ES-I3 (cell line): ENCODE data around the gene HTR3B.

ENCODE experiments used
- H3K36me3 ChIP-seq: 2 replicates; pipeline ENCODE4 v1.6.1; 2013; ENCODE audit warnings: mild to moderate bottlenecking, low read length, control low read depth, moderate library complexity; ENCODE audit not compliant: insufficient read depth
- H3K4me1 ChIP-seq: 2 replicates; pipeline ENCODE4 v1.6.1; 2013; ENCODE audit warnings: mild to moderate bottlenecking, control low read depth, low read length; ENCODE audit not compliant: insufficient read depth
- H3K9ac ChIP-seq: 2 replicates; pipeline ENCODE4 v1.6.1; 2013; ENCODE audit warnings: low read depth, mild to moderate bottlenecking, low read length, moderate library complexity
- H3K9me3 ChIP-seq: 2 replicates; pipeline ENCODE4 v1.6.1; 2013; ENCODE audit warnings: mild to moderate bottlenecking, low read length, moderate library complexity; ENCODE audit not compliant: control insufficient read depth, insufficient read depth

HTR3B gene

DNA sequence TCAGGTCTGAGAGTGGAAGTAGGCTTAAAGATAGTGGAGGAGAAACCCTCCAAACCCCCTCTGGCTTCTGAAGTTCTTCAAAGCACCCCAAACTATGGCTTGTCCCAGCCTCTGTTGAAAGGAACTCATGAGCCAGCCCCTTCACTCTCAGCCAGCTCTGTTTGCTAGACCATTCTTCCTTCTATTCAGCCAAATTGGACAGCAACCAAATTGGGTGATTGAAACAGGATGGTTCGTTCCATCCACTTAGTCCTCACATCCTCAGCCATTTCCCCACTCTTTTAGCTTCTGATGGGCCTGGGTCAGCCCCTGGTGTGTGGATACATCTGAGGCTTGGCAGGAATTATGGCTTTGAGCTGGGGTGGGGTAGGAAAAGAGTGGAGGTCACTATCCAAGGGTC is 74.8 kb downstream of the HTR3B start:
- Histone ChIP-seq H3K9me3 (no peaks in the 10 kb centered on the region), H3K36me3 (no peaks in the 10 kb centered on the region), H3K4me1 (peaks cover 3% of the 10 kb centered on the region; the same call in 1 of the 2 replicates), H3K9ac (no peak overlapping the region)

DNA sequence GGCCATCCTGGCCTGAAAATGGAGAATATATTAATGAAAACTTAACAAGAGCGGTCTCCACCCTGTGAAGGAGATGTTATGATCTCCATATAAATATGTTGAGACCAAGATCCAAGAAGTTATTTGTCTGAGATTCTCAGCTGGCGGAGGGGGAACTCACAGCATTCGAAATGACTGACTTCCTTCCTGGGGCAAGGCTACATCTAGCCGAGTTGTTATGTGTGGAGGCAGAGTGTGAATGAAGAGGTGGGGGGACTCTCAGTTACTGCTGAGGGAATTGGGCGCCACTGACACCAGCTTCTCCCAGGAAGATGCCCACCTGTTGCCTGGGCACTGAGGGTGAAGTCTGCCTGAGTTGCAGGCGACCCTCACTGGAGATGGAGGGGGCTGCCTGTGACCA is 76.2 kb downstream of the HTR3B start:
- H3K4me1 ChIP-seq: peaks cover under 1% of the 10 kb centered on the region; the same call in 1 of the 2 replicates
- no peaks in the 10 kb centered on the region for H3K9me3 ChIP-seq
- no peak overlapping the region for H3K9ac ChIP-seq
- H3K36me3 ChIP-seq: no peaks in the 10 kb centered on the region

DNA sequence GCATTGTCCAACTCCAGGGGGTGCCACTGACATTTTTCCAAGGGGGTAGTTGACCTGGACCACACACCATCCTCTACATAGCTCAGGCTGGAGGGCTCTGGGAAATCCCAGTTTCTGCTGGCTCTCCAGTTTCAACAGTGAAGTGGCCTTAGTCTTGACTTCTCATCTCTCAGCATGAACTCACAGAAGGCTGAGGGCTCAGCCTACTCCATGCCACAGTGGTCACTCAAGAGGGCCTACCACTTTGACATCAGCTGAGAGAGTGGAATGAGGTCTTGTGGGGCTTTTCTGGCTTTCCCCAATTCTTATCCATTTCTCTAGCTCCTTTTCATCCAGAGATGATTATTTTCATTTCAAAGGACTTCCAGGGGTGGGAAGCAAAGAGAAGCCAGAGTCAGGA is 77.7 kb downstream of the HTR3B start:
- H3K9ac ChIP-seq: no peak overlapping the region
- no peaks in the 10 kb centered on the region for H3K36me3 ChIP-seq
- H3K4me1 ChIP-seq: no peaks in the 10 kb centered on the region
- no peaks in the 10 kb centered on the region for H3K9me3 ChIP-seq

DNA sequence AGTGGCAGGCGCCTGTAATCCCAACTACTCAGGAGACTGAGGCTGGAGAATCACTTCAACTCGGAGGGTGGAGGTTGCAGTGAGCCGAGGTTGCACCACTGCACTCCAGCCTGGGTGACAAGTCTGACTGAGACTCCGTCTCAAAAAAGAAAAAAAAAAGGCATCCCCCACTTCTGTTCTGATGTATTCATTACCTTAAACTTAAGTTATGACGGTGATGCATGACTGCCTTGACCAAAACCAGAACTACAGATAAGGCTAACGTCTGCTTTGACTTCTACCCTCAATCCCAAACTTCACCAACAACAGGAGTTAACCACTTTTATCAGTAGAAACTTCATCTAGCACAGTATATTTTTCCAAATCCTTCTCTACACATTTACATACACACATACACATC is 80.2 kb downstream of the HTR3B start:
- no peaks in the 10 kb centered on the region for H3K4me1 ChIP-seq
- H3K9ac ChIP-seq: no peak overlapping the region
- H3K9me3 ChIP-seq: no peaks in the 10 kb centered on the region
- H3K36me3 ChIP-seq: no peaks in the 10 kb centered on the region

DNA sequence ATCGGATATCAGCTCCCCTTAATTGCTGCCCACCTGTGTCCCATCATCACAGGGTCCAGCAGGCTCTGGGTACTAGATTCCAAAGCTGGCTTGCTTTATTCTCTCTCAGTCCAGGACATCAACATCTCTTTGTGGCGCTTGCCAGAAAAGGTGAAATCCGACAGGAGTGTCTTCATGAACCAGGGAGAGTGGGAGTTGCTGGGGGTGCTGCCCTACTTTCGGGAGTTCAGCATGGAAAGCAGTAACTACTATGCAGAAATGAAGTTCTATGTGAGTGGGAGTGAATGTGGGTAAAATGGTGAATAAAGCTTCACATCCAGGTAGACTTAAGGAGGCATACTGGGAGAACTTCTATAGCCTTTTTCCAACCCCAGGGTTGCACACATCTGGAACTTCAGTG is 81.3 kb downstream of the HTR3B start:
- no peaks in the 10 kb centered on the region for H3K9me3 ChIP-seq
- no peaks in the 10 kb centered on the region for H3K4me1 ChIP-seq
- H3K9ac ChIP-seq: no peak overlapping the region
- H3K36me3 ChIP-seq: no peaks in the 10 kb centered on the region

DNA sequence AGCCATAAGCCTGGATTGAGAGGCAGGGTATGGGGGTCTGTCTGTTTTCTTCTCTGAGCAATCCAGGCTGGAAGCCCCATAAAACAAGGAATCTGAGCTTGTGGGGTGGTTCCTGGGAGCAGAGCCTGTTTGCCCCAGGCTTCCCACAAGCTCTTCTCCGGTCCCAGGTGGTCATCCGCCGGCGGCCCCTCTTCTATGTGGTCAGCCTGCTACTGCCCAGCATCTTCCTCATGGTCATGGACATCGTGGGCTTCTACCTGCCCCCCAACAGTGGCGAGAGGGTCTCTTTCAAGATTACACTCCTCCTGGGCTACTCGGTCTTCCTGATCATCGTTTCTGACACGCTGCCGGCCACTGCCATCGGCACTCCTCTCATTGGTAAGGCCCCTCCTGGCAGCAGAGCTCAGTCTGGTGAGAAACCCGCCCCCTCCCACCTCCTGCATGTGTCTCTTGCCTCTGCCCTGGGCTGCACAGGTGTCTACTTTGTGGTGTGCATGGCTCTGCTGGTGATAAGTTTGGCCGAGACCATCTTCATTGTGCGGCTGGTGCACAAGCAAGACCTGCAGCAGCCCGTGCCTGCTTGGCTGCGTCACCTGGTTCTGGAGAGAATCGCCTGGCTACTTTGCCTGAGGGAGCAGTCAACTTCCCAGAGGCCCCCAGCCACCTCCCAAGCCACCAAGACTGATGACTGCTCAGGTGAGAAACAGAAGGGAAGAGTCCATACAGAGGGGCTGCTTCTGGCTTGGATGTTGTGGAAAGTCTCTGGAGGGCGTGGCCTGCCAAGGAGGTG is 82.0 kb downstream of the HTR3B start:
- no peaks in the 10 kb centered on the region for H3K36me3 ChIP-seq
- H3K4me1 ChIP-seq: no peaks in the 10 kb centered on the region
- H3K9ac ChIP-seq: no peak overlapping the region
- H3K9me3 ChIP-seq: no peaks in the 10 kb centered on the region

DNA sequence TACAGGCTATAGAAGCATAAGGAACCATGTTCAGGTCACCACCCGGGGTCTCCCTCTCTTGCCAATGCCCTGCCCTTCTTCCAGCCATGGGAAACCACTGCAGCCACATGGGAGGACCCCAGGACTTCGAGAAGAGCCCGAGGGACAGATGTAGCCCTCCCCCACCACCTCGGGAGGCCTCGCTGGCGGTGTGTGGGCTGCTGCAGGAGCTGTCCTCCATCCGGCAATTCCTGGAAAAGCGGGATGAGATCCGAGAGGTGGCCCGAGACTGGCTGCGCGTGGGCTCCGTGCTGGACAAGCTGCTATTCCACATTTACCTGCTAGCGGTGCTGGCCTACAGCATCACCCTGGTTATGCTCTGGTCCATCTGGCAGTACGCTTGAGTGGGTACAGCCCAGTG is 84.8 kb downstream of the HTR3B start:
- H3K4me1 ChIP-seq: no peaks in the 10 kb centered on the region
- no peaks in the 10 kb centered on the region for H3K9me3 ChIP-seq
- no peaks in the 10 kb centered on the region for H3K36me3 ChIP-seq
- H3K9ac ChIP-seq: no peak overlapping the region

DNA sequence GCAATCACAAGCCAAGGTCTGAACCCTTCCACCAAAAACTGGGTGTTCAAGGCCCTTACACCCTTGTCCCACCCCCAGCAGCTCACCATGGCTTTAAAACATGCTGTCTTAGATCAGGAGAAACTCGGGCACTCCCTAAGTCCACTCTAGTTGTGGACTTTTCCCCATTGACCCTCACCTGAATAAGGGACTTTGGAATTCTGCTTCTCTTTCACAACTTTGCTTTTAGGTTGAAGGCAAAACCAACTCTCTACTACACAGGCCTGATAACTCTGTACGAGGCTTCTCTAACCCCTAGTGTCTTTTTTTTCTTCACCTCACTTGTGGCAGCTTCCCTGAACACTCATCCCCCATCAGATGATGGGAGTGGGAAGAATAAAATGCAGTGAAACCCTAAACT is 85.3 kb downstream of the HTR3B start:
- H3K9me3 ChIP-seq: no peaks in the 10 kb centered on the region
- H3K4me1 ChIP-seq: no peaks in the 10 kb centered on the region
- H3K36me3 ChIP-seq: no peaks in the 10 kb centered on the region
- H3K9ac ChIP-seq: no peak overlapping the region

DNA sequence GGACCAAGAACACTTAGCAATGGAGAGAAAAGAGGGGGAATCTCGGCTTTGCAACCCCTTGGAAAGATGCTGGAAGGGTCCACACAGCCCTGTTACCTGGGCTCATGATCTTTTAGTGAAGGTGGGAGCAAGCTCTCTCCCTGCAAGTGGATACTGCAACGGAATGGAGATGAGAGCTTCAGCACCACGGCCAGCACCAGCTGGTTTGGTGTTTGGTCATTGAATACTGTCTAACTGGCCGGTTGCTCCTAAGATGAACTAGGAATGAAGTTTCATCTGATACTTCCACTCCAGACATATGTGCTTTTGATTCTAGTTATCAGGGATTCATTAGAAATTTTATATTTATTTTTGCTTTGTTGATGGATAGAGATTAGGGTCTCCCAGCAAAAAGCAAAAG is 86.6 kb downstream of the HTR3B start:
- H3K36me3 ChIP-seq: no peaks in the 10 kb centered on the region
- H3K9ac ChIP-seq: no peak overlapping the region
- H3K4me1 ChIP-seq: no peaks in the 10 kb centered on the region
- no peaks in the 10 kb centered on the region for H3K9me3 ChIP-seq

DNA sequence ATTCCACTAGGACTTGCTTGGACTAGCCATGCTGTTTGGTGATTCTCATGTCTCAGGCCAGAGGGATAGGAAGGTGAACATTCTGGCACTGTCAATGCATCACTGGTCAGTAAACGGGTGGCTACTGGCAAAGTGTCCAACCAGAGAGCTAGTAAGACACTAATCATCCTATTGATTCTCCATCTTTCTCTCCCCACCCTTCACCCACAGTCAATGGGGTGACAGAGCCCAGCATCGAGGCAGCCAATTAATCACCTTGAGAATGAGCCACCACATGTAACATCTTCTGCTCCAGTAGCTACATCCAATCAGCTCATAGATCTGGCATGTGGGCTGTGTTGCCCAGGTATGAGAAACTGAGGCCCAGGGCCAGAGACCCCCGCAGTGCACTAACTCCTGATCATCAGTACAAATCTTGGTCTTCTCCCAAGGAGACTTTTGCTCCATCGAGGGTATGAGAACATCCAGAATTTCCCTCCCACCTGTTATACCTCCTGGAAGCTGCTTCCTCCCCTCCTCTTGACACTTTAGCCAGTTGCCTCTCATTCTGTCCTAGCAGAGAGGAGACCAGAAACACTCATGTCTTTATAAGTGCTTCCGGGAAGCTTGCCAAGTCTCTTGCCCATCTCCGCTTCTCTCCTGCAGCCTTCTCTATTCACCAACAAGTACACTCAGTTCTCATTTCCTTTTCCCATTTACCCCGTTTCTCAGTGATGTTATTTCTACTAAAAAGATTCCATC is 87.3 kb downstream of the HTR3B start:
- H3K36me3 ChIP-seq: no peaks in the 10 kb centered on the region
- H3K4me1 ChIP-seq: no peaks in the 10 kb centered on the region
- H3K9ac ChIP-seq: no peak overlapping the region
- no peaks in the 10 kb centered on the region for H3K9me3 ChIP-seq

DNA sequence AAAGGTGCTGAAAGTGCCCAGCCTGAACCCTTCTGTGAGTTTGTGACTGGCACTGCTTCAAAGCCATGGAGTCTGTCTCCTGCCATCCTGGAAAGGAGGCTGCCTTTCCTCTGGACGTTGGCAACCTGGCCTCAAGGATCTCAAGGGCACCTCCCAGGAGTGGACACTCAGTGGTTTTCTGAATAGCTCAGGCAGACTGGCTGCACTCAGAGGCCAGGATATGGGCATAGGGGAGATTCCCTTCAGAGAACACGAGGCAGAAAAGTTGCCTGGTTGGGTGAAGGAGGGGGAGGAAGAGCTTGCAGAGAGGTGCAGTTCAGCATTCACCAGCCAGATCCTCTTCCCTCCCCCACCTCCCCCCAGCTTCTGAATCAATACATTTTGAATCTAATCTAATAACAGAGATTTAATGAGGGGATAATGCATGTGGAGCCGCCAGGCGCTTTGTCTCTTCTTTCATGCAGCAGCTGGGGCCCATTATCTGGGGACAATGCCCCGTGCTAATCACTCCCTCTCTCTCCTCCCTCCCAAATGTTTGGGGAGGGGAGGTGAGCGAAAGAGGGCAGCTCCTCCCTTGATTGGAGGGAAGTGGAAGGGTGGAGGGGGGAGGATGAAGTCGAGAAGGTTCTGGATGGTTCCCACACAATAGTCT is 88.0 kb downstream of the HTR3B start:
- H3K36me3 ChIP-seq: no peaks in the 10 kb centered on the region
- no peak overlapping the region for H3K9ac ChIP-seq
- H3K9me3 ChIP-seq: no peaks in the 10 kb centered on the region
- no peaks in the 10 kb centered on the region for H3K4me1 ChIP-seq

DNA sequence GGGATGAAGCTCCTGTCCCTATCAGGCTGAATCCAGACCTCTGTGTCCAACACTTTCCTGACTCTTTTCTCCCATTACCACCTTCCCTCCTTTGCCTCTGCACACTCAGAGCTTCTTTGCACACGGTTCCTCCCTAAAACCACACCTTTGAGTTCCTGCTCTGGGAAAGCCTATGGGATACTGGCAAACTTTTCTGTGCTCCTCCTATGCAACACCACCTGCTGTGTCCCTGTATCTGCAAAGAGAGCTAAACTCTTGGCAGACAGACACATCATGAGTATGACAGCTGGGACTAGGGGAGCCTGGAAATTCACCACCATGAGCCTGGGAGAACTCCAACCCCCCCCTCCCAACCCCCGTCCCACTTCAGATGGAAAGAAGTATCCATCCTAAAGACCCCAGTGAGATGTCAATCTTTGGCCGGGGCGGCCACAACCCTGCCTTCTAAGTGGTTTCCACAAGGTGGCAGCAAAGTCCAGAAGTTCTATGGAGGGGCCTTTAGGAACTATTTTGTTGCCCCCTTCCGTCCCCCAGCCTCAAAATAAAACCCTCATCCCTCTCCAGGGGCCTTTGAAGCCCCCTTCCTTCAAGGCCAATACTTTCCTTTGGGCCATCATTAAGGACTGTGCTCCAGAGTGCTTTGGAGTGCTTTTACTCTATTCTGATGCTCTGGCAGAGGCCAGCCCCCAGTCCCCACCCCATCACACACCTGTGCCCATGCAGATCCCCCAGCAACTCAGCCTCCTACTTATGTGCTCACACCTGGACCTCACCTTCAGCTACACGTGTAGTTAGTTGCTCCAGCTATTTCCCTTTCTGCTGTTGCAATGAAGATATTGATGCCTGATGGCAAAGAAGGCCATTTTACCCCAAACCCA is 89.7 kb downstream of the HTR3B start:
- no peaks in the 10 kb centered on the region for H3K4me1 ChIP-seq
- no peaks in the 10 kb centered on the region for H3K9me3 ChIP-seq
- H3K9ac ChIP-seq: no peak overlapping the region
- H3K36me3 ChIP-seq: no peaks in the 10 kb centered on the region
